GM20000 (cell line): Measurements from ENCODE around the gene TMCO4.
"Not testable (repeated sequence)": the region's sequence is repeated elsewhere in the genome, so short reads cannot be mapped to it uniquely, and the experiment has no call there.

ENCODE experiments used
- DNase-seq: peaks from one replicate; pipeline ENCODE4 v3.0.0; 2012; ENCODE audit warnings: low spot score
- CTCF ChIP-seq: IDR thresholded peaks from 2 replicates; pipeline ENCODE4 v1.5.1; 2012; ENCODE audit warnings: mild to moderate bottlenecking, control low read depth; ENCODE audit errors: extremely low read depth, missing control alignments

The TMCO4 gene

GRCh38 chr1:19799230-19800075 is at the start of gene TMCO4:
TMCO4 (minus strand) TSS chr1:19799916; CDS start chr1:19780758, 19,158 bp downstream.
- TF ChIP-seq CTCF = peak; percentile 7
- DNase-seq = peak; percentile 84

- DNase-seq = not testable (repeated sequence)
Measured at GRCh38 chr1:19849307-19849706, 49.6 kb upstream of the TMCO4 start.

- DNase-seq = not testable (repeated sequence)
Measured at GRCh38 chr1:19847334-19847733, 47.6 kb upstream of the TMCO4 start.

GRCh38 chr1:19846338-19846737 is 46.6 kb upstream of the TMCO4 start:
- no peak for TF ChIP-seq CTCF
- DNase-seq = no peak

- no peak for DNase-seq
- TF ChIP-seq CTCF = no peak
Measured at GRCh38 chr1:19845555-19845954, 45.8 kb upstream of the TMCO4 start.

- no peak for TF ChIP-seq CTCF
- no peak for DNase-seq
Measured at GRCh38 chr1:19844731-19845495, 45.2 kb upstream of the TMCO4 start.

- no peak for DNase-seq
- no peak for TF ChIP-seq CTCF
Measured at GRCh38 chr1:19840228-19840627, 40.5 kb upstream of the TMCO4 start.

GRCh38 chr1:19837866-19838265 is 38.1 kb upstream of the TMCO4 start:
- DNase-seq = no peak
- no peak for TF ChIP-seq CTCF
